ENCODE measurements around the gene PEAK3. TPM values are rescaled to one million over a fixed set of nuclear protein-coding genes. Genes with fewer than 3 reads are reported as not detected.

Gene PEAK3
- total RNA-seq, 3 donors from 2014 or later: 1.8 TPM; not detected in 2

DNA sequence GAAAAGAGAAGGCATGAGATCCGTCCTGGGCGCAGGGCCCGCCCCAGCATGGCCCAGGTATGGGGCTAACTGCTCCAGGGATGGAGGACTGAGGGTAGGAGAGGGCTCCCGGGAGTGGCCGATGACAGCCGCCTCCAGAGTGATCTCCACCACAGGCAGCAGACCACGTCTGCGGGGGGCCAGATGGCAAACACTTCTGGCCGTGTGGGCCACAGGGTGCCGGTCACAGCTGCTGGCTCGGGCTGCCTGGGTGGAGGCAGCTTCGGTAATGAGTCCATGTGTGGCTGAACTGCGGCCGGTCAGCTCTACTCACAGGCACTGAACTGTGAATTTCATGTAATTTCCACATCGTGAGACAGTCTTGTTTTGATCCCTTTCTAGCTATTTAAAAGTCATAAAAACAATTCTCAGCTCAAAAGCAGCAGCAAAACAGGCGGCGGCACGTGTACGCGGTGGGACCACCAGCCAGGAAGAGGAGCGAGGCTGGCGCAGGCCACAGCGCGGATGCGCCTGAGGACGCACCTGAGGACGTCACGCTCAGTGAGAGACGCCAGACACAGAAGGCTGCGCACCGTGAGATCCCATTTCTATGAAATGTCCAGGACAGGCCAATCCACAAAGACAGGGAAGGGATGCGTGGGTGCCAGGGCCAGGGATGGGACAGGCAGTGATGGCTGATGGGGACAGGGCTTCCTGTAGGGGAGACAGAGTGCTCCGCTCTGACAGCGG lies 42.4 kb upstream of the PEAK3 start:
- intact Hi-C loops (cut with DNase I; ENCODE audit: low total_unique reads): no loop called here
- no peak for DNase-seq (ENCODE audit: low spot score in 2 of 2)
- no peak overlapping the region for H3K4me3 ChIP-seq
- TF ChIP-seq POLR2A (IDR thresholded peaks at IDR 0.05) (no peak), POLR2AphosphoS5 (IDR thresholded peaks at IDR 0.05) (no peak)
- TF ChIP-seq, protein P1, sequence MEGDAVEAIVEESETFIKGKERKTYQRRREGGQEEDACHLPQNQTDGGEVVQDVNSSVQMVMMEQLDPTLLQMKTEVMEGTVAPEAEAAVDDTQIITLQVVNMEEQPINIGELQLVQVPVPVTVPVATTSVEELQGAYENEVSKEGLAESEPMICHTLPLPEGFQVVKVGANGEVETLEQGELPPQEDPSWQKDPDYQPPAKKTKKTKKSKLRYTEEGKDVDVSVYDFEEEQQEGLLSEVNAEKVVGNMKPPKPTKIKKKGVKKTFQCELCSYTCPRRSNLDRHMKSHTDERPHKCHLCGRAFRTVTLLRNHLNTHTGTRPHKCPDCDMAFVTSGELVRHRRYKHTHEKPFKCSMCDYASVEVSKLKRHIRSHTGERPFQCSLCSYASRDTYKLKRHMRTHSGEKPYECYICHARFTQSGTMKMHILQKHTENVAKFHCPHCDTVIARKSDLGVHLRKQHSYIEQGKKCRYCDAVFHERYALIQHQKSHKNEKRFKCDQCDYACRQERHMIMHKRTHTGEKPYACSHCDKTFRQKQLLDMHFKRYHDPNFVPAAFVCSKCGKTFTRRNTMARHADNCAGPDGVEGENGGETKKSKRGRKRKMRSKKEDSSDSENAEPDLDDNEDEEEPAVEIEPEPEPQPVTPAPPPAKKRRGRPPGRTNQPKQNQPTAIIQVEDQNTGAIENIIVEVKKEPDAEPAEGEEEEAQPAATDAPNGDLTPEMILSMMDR (IDR thresholded peaks at IDR 0.05): no peak
- no peaks in the 10 kb centered on the region for H3K27me3 ChIP-seq
- H3K36me3 ChIP-seq: no peaks in the 10 kb centered on the region
- H3K27ac ChIP-seq: no peak overlapping the region
- no peaks in the 10 kb centered on the region for H3K9me3 ChIP-seq
- peaks cover under 1 to 5% of the 10 kb centered on the region in 2 donors for H3K4me1 ChIP-seq

DNA sequence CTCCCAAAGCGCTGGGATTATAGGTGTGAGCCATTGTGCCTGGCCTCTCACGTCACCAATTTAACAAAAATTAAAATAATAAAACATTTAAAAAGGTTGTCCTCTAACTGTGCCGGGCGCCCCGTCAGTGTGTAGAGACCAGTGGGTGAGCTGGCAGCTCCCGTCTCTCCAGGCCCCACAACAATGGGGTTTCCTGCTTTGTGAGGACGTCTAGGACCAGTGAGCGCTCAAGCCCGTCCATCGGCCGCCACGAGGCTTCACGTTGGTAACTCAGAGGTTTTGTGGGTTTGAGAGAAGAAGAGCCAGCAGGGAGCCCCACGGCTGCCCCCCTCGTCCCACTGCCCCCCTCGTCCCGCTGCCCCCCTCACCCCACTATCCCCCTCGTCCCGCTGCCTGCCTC lies 41.7 kb upstream of the PEAK3 start:
- DNase-seq (ENCODE audit: low spot score in 2 of 2): no peak
- Histone ChIP-seq H3K4me3 (no peak overlapping the region), H3K27me3 (no peaks in the 10 kb centered on the region), H3K27ac (no peak overlapping the region), H3K9me3 (no peaks in the 10 kb centered on the region), H3K36me3 (no peaks in the 10 kb centered on the region), H3K4me1 (no peaks in the 10 kb centered on the region)
- TF ChIP-seq, protein P1 (IDR thresholded peaks at IDR 0.05): no peak
- TF ChIP-seq POLR2A (IDR thresholded peaks at IDR 0.05) (no peak), POLR2AphosphoS5 (IDR thresholded peaks at IDR 0.05) (no peak)
- intact Hi-C loops (cut with DNase I; ENCODE audit: low total_unique reads): no loop called here

- Histone ChIP-seq H3K4me1 (no peaks in the 10 kb centered on the region), H3K36me3 (no peaks in the 10 kb centered on the region), H3K9me3 (no peaks in the 10 kb centered on the region), H3K27ac (no peak overlapping the region), H3K27me3 (no peaks in the 10 kb centered on the region), H3K4me3 (no peak overlapping the region)
- intact Hi-C loops (cut with DNase I; ENCODE audit: low total_unique reads): no loop called here
- no peak for DNase-seq (ENCODE audit: low spot score in 2 of 2)
- TF ChIP-seq POLR2A (IDR thresholded peaks at IDR 0.05) (no peak), POLR2AphosphoS5 (IDR thresholded peaks at IDR 0.05) (no peak)
- TF ChIP-seq, protein P1 (IDR thresholded peaks at IDR 0.05): no peak
Observed at GRCh38 chr19:2321565-2322283, 39.7 kb upstream of the PEAK3 start.

DNA sequence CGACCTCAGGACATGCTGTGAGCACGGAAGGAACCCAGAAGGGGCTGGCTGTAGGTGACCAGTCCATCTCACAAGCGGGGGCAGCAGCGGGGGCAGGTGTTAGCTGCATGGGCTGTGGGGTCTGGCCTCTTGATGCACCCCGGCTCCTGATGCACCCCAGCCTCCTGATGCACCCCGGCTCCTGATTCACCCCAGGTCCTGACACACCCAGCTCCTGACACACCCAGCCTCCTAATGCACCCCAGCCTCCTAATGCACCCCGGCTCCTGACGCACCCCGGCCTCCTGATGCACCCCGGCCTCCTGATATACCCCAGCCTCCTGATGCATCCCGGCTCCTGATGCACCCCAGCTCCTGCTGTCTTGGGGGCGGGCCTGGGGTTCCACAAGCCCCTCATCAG lies 39.0 kb upstream of the PEAK3 start:
- Histone ChIP-seq H3K36me3 (no peaks in the 10 kb centered on the region), H3K4me1 (no peaks in the 10 kb centered on the region), H3K27me3 (no peaks in the 10 kb centered on the region), H3K27ac (no peak overlapping the region), H3K9me3 (peaks cover under 1 to 2% of the 10 kb centered on the region in 2 donors), H3K4me3 (no peak overlapping the region)
- intact Hi-C loops (cut with DNase I; ENCODE audit: low total_unique reads): no loop called here
- TF ChIP-seq, protein P1 (IDR thresholded peaks at IDR 0.05): no peak
- no peak for DNase-seq (ENCODE audit: low spot score in 2 of 2)

GRCh38 chr19:2320049-2320448 lies 38.1 kb upstream of the PEAK3 start:
- no peaks in the 10 kb centered on the region for H3K4me1 ChIP-seq
- TF ChIP-seq, protein P1 (IDR thresholded peaks at IDR 0.05): no peak
- TF ChIP-seq POLR2A (IDR thresholded peaks at IDR 0.05) (no peak), POLR2AphosphoS5 (IDR thresholded peaks at IDR 0.05) (no peak)

More at GRCh38 chr19:2320049-2320448, 38.1 kb upstream of the PEAK3 start:
- intact Hi-C loops (cut with DNase I; ENCODE audit: low total_unique reads): no loop called here
- no peak for DNase-seq (ENCODE audit: low spot score in 2 of 2)
- H3K9me3 ChIP-seq: peaks cover 9 to 10% of the 10 kb centered on the region in 2 donors
- no peaks in the 10 kb centered on the region for H3K27me3 ChIP-seq
- H3K36me3 ChIP-seq: no peaks in the 10 kb centered on the region
- H3K4me3 ChIP-seq: no peak overlapping the region
- no peak overlapping the region for H3K27ac ChIP-seq

All from breast epithelium (tissue), 4 donors.